Epithelial cell of proximal tubule (primary cell): ENCODE results near the gene TMEM37. TPM values are rescaled to one million over a fixed set of nuclear protein-coding genes. Genes with fewer than 3 reads are reported as not detected.

Experiments used
- DNase-seq: peaks from one replicate; pipeline ENCODE4 v3.0.0-alpha.2; 2011; ENCODE audit warnings: low read depth
- H3K4me3 ChIP-seq: 2 replicates; pipeline ENCODE4 v1.5.1; 2011; ENCODE audit warnings: low read depth, mild to moderate bottlenecking, low read length
- total RNA-seq: library from RNA; depleted of rRNA; stranded (reverse); fragments of >200 nt; gene quantifications from 2 replicates; pipeline ENCODE4 v1.2.3, GENCODE V29; 2015
- TF ChIP-seq, protein P1 (sequence below): conservative IDR thresholded peaks from 2 replicates; pipeline ENCODE4 v1.5.1; 2012; ENCODE audit warnings: low read depth, mild to moderate bottlenecking, low read length

TMEM37 gene, protein sequence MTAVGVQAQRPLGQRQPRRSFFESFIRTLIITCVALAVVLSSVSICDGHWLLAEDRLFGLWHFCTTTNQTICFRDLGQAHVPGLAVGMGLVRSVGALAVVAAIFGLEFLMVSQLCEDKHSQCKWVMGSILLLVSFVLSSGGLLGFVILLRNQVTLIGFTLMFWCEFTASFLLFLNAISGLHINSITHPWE
- total RNA-seq, result 0.36 and 1.2 TPM in 2 replicates

DNA sequence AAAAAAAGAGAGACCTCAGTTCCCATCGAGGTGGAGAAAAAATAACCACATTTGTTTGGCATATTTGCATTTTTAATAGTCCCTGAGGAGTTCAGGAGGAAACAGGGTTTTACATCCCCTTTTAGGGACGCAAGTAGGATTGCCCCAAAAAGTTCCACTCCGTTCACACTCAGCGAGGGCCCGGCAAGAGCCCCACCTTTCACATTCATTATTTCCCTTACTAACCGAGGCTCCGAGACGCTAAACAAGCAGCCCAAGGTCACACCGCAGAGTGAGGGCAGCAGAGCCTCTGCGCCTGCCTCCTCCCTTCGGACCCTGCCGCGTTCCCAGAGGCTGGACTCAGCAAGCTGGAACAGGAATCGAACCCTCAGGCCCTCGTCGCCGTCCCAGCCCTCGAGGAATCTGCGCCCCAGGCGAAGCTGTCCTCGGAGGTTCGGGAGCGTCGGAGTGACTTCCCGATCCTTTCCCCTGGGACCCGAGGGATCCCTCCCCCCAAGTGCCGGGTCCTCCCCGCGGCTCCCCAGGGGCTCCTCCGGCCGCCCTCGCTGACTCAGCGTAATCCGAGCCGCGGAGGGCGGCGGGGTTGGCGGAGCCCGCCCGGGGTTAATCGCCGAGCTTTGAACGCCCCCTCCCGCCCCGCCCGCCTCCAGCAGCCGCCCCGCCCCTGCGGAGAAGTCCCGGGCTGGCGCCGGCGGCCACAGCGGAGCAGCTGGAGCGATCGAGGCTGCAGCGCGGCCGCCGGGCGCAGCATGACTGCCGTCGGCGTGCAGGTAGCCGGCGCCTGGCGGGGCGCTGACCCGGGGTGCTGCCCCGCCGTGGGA is at the start of gene TMEM37:
Gene TMEM37, plus strand, starts transcription at position 700 of the 821 bp plus-strand sequence. Its CDS starts 50 bp downstream, at position 750.
- TF ChIP-seq, protein P1, sequence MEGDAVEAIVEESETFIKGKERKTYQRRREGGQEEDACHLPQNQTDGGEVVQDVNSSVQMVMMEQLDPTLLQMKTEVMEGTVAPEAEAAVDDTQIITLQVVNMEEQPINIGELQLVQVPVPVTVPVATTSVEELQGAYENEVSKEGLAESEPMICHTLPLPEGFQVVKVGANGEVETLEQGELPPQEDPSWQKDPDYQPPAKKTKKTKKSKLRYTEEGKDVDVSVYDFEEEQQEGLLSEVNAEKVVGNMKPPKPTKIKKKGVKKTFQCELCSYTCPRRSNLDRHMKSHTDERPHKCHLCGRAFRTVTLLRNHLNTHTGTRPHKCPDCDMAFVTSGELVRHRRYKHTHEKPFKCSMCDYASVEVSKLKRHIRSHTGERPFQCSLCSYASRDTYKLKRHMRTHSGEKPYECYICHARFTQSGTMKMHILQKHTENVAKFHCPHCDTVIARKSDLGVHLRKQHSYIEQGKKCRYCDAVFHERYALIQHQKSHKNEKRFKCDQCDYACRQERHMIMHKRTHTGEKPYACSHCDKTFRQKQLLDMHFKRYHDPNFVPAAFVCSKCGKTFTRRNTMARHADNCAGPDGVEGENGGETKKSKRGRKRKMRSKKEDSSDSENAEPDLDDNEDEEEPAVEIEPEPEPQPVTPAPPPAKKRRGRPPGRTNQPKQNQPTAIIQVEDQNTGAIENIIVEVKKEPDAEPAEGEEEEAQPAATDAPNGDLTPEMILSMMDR, result no peak
- DNase-seq, result no peak
- H3K4me3 ChIP-seq, result peak within 1 kb of the TSS; percentile 63

DNA sequence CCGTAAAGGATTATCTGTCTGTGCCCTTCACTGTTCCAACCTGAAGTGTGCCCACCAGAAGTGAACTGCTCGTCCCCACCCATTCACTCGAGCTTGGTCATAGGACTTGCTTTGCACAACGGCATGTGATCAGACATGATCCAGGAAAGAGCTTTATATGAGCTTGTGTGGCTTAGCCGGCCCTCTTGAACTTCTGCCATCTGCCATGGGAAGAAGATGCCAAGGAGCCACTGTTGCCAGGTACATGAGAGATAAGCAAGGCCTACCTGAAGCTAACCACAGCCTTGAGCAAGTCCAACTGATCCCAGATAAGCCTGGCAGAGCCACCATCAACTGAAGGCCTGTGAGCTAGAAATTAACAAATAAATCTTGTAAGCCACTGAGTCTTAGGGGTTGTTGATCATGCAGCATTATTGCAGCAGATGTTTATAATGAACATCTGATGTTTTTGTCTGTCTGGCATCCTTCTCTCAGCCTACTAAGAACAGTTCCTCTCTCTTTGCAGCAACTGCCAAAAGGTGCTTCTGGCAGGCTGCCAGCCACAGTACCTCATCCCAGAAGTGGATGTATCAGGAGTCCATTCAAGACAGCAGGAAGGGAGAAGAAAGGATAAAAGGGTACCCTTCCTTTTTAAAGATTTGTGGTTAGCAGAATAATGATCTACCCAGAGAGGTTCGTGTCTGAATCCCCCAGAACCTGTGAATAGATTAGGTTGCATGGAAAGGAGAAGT is 48.1 kb upstream of the TMEM37 start:
- DNase-seq, result no peak
- no peak overlapping the region for H3K4me3 ChIP-seq
- TF ChIP-seq, protein P1, result no peak

DNA sequence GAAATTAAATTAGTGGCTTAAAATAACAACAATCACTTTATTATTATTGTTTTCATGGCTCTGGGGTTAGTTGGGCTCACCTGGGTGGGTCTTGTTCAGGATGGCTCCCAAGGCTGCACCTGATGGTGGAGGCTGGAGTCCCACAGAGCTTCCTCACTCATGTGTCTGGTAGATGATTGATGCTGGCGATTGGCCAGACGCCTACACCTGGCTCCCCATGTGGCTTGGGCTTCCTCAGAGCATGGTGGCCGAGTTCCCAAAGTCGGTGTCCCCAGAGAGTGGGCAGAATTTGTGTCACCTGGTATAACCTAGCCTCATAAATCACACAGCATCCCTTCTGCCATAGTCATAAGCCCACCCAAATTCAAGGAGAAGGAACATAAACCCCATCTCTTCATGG is 46.7 kb upstream of the TMEM37 start:
- no peak overlapping the region for H3K4me3 ChIP-seq
- DNase-seq, result no peak
- TF ChIP-seq, protein P1, result no peak

DNA sequence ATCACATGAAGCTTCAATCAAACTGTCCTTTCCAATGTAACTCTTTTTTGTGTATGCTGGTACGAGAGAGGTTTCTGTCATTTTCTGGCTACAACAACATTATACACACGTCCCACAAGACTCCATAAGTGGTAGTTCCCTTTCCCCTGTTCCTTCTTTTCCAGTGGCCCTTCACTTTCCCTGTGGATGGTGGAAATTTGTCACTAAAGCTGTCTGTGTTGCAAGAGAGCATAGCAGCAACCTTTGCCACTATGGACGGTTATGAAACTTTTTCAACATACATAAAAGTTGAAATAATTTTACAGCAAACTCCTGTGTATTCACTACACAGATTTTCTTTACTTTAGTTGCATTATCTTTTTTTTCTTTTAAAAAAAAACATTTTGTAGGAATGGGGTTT is 46.2 kb upstream of the TMEM37 start:
- no peak overlapping the region for H3K4me3 ChIP-seq
- no peak for DNase-seq
- TF ChIP-seq, protein P1, result no peak

DNA sequence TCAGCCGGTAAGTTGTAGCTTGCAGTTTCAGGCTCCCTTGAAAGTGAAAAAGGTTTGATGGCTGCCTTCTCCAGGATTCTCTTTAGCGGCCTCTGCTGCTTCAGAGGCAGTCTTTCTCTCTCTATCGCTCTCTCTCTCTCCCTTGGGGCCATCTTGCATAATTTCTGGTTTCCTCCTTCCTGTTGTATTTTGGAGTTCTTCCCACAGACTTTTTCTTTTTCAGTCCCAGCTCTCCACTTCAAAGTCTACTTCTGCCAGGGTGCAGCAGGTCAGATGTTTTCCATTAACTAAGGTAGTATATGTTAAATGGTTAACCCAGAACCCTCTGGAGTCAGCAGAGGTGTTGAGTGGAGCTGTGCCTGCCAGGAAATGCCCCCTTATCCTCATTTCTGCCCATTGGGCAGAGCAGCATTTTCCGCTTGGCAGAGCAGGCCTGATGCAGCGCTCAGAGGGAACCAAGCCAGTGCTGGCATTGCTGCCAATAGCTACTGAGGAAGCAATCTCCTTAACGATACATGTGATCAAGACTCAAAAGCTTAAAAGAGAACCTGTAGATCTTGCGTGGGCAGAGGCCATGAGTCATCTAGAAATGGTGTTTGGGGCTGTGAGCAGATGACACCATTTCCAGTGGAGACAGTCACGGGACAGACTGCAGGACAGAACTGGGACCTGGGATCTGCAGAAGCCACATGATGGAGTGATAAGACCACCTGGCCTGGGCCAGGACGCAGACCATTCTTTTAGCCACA is 44.1 kb upstream of the TMEM37 start:
- no peak overlapping the region for H3K4me3 ChIP-seq
- TF ChIP-seq, protein P1, result peak; percentile 56
- peak; percentile 99 for DNase-seq

DNA sequence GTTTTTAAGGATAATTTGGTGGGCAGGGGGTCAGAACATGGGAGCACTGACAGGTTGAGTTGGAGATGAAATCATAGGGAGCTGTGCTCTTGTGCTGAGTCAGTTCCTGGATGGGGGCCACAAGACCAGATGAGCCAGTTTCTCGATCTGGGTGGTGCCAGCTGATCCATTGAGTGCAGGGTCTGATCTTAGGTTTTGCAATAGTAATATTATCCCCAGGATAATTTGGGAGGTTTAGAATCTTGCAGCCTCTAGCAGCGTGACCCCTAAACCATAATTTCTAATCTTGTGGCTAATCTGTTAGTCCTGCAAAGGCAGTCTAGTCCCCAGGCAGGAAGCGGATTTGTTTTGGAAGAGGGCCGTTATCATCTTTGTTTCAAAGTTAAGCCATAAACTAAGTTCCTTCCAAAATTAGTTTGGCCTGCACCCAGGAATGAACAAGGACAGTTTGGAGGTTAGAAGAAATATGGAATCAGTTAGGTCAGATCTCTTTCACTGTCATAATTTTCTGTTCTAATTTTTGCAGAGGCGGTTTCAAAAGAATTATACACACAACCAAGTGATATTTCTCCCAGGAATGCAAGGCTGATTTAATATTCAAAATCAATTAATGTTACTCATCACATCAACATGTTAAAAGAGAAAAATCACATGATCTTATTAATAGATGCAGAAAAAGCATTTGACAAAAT is 41.9 kb upstream of the TMEM37 start:
- no peak overlapping the region for H3K4me3 ChIP-seq
- TF ChIP-seq, protein P1, result no peak
- peak; percentile 68 for DNase-seq
